Measurements from ENCODE around the gene DIP2C. TPM values are rescaled to one million over a fixed set of nuclear protein-coding genes. Genes with fewer than 3 reads are reported as not detected.

Gene DIP2C
- total RNA-seq, 1 donor from 2014 or later, result 1.6 TPM

DNA sequence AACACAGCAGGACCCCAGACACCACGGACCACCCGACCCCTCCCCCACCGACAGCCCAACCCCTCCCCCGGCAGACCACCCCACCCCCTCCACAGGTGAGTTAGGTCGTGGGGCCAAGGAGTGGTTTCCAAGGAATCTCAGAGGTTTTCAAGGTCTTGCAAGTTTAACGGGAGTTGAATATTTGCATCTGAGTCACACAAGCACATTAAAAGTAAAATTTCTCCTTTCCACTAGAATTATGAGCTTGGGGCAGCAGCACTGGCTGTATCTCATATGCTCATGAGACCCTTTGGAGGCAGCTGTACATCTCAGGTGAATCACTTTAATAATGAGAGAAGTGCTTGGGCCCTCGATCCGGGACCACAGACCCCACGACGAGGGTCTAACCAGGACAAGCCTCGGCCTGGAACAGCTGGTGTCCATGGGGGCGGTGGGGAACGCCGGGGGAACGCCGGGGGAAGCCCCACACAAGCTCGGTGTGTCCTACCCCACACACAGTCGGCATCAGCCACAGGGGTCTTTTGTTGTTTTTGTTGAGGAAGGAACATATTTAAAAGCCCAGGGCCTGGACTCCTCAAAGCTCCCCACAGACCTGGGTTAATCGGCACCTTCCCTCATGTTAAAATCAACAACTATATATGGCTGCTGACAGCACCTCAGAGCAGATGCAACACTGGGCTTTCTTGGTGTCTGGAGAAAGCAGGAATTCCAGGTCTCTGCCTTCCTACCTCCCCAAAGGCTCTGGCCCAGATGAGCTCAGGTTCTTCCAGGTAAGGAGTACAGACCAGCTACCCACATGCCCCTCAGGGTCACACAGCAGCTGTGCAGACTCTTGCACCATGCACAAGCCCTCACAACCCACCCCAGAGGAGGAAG is 130.3 kb downstream of the DIP2C start:
- intact Hi-C loops (cut with micrococcal nuclease), result no loop called here
- no peak for DNase-seq (ENCODE audit: low spot score)
- no peaks in the 10 kb centered on the region for H3K36me3 Mint-ChIP-seq (ENCODE audit: low read depth)
- H3K4me3 Mint-ChIP-seq (ENCODE audit: low read depth), result no peak overlapping the region
- no peaks in the 10 kb centered on the region for H3K9me3 Mint-ChIP-seq
- no peaks in the 10 kb centered on the region for H3K27me3 Mint-ChIP-seq (ENCODE audit: low read depth)
- no peak overlapping the region for H3K27ac Mint-ChIP-seq
- no peaks in the 10 kb centered on the region for H3K4me1 Mint-ChIP-seq (ENCODE audit: low read depth)

DNA sequence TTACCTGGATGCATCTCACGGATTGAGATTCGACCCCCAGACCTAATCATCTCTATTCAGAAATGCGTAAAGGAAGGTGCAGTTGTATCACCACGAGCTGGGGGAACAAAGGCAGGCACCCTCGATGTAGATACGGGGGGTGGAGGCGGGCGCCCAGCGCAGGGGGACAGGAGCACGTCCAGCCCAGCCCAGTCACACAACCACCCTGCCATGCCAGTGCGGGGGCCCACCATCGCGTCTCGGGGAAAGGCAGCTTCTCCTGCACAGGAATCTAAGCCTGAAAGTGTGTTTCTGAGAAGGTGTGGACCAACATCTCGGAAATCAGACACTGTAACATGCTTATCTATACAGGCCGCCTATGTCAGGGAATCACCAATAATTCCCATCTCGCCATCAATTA is 131.1 kb downstream of the DIP2C start:
- Mint-ChIP-seq H3K4me1 (ENCODE audit: low read depth) (no peaks in the 10 kb centered on the region), H3K27ac (no peak overlapping the region), H3K9me3 (no peaks in the 10 kb centered on the region), H3K27me3 (ENCODE audit: low read depth) (no peaks in the 10 kb centered on the region), H3K4me3 (ENCODE audit: low read depth) (no peak overlapping the region), H3K36me3 (ENCODE audit: low read depth) (no peaks in the 10 kb centered on the region)
- intact Hi-C loops (cut with micrococcal nuclease), result no loop called here
- no peak for DNase-seq (ENCODE audit: low spot score)

DNA sequence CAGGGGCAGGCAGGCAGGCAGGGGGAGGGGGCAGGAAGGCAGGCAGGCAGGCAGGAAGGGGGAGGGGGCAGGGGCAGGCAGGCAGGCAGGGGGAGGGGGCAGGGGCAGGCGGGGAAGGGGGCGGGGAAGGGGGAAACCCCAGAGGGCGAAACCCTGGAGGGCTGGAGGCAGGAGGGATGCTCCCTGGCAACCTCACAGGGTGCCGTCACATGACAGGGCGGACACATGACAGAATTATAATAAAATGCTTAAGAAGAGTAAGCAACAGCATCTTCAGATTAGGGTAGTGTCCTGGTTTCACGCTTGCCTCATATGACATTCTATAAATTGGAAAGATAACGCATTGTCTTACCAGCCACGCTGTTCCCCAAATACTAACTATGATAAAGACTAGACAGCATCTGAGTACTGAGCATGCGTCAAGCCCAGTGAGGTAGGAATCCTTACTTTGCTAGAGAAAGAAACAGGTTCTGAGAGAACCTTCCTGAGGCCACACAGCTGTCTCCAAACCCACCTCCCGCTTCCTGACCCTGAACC is 131.6 kb downstream of the DIP2C start:
- DNase-seq (ENCODE audit: low spot score), result peak; percentile 11
- H3K9me3 Mint-ChIP-seq, result no peaks in the 10 kb centered on the region
- no peak overlapping the region for H3K4me3 Mint-ChIP-seq (ENCODE audit: low read depth)
- H3K27ac Mint-ChIP-seq, result no peak overlapping the region
- no peaks in the 10 kb centered on the region for H3K4me1 Mint-ChIP-seq (ENCODE audit: low read depth)
- H3K27me3 Mint-ChIP-seq (ENCODE audit: low read depth), result no peaks in the 10 kb centered on the region
- no peaks in the 10 kb centered on the region for H3K36me3 Mint-ChIP-seq (ENCODE audit: low read depth)
- intact Hi-C loops (cut with micrococcal nuclease), result no loop called here

DNA sequence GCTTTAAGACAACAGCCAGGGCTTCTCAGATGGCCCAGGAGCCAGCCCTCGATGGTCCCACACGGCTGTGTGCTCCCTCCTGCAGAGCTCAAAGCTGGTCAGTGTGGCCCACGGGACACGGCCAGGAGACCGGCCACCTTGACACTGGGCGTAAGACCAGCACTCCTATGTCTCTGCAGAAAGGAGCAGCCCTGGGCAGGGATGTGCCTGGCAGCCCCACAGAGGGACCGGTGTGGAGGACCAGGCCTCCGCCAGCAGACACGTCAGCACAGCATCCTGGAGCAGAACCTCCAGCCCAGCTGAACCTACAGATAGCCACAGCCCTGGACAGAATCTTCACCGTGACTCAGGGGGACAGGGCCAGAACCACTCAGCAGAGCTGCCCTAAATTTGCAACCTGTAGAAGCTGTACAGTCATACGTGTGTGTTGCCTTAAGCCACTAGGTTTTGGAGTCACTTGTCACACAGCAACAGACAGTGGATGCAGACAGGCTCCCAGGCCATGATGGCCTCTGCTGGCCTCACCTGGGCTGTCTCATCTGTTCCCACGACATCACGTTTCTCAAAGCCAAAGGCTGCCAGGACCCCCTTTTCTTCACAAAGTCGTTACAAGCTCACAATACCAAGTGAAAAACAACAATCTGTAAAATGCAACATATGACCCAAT is 132.4 kb downstream of the DIP2C start:
- intact Hi-C loops (cut with micrococcal nuclease), result no loop called here
- Mint-ChIP-seq H3K4me3 (ENCODE audit: low read depth) (no peak overlapping the region), H3K27ac (no peak overlapping the region), H3K27me3 (ENCODE audit: low read depth) (no peaks in the 10 kb centered on the region), H3K4me1 (ENCODE audit: low read depth) (no peaks in the 10 kb centered on the region), H3K36me3 (ENCODE audit: low read depth) (no peaks in the 10 kb centered on the region), H3K9me3 (no peaks in the 10 kb centered on the region)
- no peak for DNase-seq (ENCODE audit: low spot score)

DNA sequence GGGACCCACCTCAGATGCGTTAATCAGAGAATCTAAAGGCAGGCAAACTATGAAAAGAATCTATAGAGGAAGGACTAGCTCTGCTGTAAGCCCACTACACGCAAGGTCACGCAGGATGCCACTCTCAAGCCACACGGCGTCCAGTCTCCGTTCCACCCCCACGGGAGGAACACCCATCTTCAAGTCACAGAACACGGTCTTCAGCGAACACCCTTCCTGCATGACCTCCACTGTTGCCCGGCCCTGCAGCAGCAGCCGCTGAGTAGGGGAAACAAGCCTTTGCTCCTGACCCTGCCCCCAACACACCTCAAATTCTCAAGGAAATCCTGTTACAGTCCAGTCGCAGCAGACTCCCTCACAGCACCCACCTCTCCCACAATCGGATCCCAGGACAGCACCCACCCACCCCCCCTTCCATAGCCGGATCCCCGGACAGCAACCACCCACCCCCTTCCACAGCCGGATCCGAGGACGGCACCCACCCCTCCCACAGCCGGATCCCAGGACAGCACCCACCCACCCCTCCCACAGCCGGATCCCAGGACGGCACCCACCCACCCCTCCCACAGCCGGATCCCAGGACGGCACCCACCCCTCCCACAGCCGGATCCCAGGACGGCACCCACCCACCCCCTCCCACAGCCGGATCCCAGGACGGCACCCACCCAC is 133.7 kb downstream of the DIP2C start:
- no peaks in the 10 kb centered on the region for H3K9me3 Mint-ChIP-seq
- no peak overlapping the region for H3K4me3 Mint-ChIP-seq (ENCODE audit: low read depth)
- no peak overlapping the region for H3K27ac Mint-ChIP-seq
- H3K27me3 Mint-ChIP-seq (ENCODE audit: low read depth), result no peaks in the 10 kb centered on the region
- DNase-seq (ENCODE audit: low spot score), result no peak
- H3K4me1 Mint-ChIP-seq (ENCODE audit: low read depth), result no peaks in the 10 kb centered on the region
- intact Hi-C loops (cut with micrococcal nuclease), result no loop called here
- no peaks in the 10 kb centered on the region for H3K36me3 Mint-ChIP-seq (ENCODE audit: low read depth)

DNA sequence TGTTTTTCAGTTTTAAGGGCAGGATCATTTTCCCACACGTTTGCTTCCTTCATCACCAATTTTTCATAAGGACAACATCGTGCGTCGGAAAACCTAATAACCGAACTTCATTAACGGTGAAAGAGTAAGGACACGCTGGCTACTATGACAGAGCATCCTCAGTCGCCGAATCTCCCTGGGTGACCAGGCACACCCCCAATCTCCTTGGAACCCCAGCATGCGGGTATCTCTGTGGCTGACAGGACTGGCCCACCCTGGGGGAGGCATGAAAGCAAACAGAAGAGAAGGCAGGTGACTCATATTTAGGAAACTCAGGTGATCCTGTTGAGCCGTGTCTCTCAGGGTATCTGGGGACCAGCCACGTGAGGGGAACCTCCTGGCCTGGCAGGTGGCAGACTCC is 134.2 kb downstream of the DIP2C start:
- no peaks in the 10 kb centered on the region for H3K36me3 Mint-ChIP-seq (ENCODE audit: low read depth)
- no peaks in the 10 kb centered on the region for H3K4me1 Mint-ChIP-seq (ENCODE audit: low read depth)
- intact Hi-C loops (cut with micrococcal nuclease), result no loop called here

DNA sequence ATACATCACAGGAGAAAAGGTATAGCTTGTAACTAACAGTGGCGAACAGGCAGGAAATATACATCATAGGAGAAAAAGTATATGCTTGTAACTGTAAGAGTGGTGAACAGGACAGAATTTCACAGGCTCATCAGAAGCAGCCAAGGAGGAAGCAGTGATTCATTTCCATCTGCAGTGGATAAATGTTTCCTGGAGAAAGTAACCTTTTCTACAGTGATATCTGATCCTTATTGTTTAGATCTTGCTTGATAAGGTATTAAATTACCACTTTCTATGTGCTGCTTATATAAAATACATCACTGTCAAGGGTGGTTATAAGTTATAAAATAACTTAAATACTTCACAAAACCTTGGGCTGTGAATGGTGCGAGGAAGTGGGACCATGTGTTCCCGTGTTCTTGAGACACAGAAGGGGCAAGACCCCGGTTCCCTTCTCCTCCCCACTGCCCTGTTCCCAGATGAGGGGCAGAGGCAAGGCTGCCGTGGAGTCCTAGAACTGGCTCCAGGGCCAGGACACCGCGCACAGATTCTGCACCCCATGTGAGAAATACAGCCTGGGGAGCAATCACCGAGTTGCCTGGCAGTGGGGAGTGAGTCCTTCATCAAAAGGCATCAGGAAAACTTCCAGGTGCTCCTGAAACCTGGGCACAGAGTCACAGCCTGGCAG is 135.2 kb downstream of the DIP2C start:
- no peak for DNase-seq (ENCODE audit: low spot score)
- no peaks in the 10 kb centered on the region for H3K36me3 Mint-ChIP-seq (ENCODE audit: low read depth)
- H3K9me3 Mint-ChIP-seq, result no peaks in the 10 kb centered on the region
- no peak overlapping the region for H3K27ac Mint-ChIP-seq
- intact Hi-C loops (cut with micrococcal nuclease), result no loop called here
- no peaks in the 10 kb centered on the region for H3K4me1 Mint-ChIP-seq (ENCODE audit: low read depth)
- H3K27me3 Mint-ChIP-seq (ENCODE audit: low read depth), result no peaks in the 10 kb centered on the region
- no peak overlapping the region for H3K4me3 Mint-ChIP-seq (ENCODE audit: low read depth)

More for the DNA sequence above, 134.2 kb downstream of the DIP2C start:
- Mint-ChIP-seq H3K4me3 (ENCODE audit: low read depth) (no peak overlapping the region), H3K27ac (no peak overlapping the region), H3K9me3 (no peaks in the 10 kb centered on the region), H3K27me3 (ENCODE audit: low read depth) (no peaks in the 10 kb centered on the region)
- DNase-seq (ENCODE audit: low spot score), result no peak

DNA sequence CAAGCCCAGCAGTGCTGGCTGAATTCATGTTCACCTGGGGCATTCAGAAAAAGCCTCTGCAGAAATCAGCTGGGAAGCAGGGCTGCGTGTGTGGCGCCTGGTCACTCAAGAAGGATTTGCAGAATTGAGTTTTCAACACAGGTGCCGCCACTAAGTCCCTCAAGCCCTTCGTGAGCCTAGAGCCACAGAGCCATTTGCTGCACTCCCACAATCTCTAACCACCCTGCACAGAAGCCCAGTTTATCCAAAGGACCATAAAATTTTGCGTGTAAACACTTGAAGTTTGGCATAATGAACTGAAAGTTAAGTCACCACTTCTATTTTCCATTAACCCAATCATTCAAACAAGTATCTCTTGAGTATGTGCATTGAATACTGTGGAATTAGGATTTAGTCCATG is 136.2 kb downstream of the DIP2C start:
- Mint-ChIP-seq H3K4me3 (ENCODE audit: low read depth) (no peak overlapping the region), H3K4me1 (ENCODE audit: low read depth) (no peaks in the 10 kb centered on the region), H3K27me3 (ENCODE audit: low read depth) (peaks cover 3% of the 10 kb centered on the region), H3K36me3 (ENCODE audit: low read depth) (no peaks in the 10 kb centered on the region), H3K27ac (no peak overlapping the region), H3K9me3 (no peaks in the 10 kb centered on the region)
- intact Hi-C loops (cut with micrococcal nuclease), result no loop called here
- no peak for DNase-seq (ENCODE audit: low spot score)

DNA sequence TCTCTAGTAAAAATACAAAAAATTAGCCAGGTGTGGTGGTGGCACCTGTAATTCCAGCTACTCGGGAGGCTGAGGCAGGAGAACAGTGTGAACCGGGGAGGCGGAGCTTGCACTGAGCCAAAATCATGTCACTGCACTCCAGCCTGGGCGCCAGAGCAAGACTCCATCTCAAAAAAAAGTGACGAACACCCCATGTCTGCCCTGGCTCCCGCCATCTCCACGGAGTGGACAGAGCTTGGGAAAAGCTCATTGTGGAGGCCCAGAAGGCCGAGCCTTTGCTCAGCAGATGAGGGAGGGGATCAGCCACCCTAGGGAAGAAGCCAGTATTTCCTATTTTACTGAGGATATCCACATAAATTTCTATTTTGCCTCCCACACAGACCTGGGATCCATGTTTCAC is 136.8 kb downstream of the DIP2C start:
- no peaks in the 10 kb centered on the region for H3K36me3 Mint-ChIP-seq (ENCODE audit: low read depth)
- no peak for DNase-seq (ENCODE audit: low spot score)
- no peaks in the 10 kb centered on the region for H3K9me3 Mint-ChIP-seq
- intact Hi-C loops (cut with micrococcal nuclease), result no loop called here
- no peak overlapping the region for H3K4me3 Mint-ChIP-seq (ENCODE audit: low read depth)
- no peaks in the 10 kb centered on the region for H3K4me1 Mint-ChIP-seq (ENCODE audit: low read depth)
- H3K27ac Mint-ChIP-seq, result no peak overlapping the region
- peaks cover 5% of the 10 kb centered on the region for H3K27me3 Mint-ChIP-seq (ENCODE audit: low read depth)

DNA sequence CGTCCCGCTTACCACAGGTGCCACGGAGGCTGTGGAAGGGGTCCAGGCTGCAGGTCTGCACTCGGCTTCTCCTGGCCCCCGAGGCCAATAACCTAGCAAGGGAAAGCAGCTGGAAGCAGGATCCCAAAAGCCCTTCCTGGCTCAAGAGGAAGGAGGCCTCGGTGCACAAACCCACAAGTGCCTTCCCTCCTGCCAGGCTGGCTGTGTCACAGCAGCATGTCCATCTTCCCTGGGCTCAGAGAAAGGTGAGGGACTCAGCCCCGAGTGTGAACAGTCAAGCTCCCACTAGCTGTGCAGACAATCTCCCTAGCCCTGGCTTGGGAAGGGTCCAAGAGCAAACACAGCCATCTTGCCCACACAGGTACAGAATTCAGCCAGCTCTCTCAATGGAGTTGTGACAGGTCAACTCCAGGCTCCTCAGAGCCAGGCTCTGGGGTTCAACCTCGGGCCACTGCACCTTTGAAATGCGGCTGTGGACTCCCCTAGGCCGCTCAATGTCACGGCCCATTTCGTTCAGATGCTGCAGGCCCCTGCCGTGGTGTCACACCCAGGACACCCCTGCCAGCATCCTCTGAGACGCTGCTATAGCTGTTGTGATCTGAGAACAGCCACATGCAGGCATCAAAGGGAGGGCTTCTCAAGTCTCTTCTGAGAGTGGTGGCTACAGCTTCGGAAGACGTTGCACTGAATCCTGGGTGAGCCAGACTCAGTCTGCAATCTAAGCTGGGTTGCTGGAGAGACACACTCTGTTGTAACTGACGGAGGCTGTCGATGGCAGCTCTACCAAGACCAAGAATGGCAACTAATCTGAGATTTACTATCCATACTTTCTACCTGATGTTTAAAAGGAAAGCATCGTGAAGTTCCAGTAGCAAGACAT is 137.9 kb downstream of the DIP2C start:
- intact Hi-C loops (cut with micrococcal nuclease), result no loop called here
- no peak for DNase-seq (ENCODE audit: low spot score)
- no peaks in the 10 kb centered on the region for H3K4me1 Mint-ChIP-seq (ENCODE audit: low read depth)
- no peak overlapping the region for H3K4me3 Mint-ChIP-seq (ENCODE audit: low read depth)
- H3K27ac Mint-ChIP-seq, result no peak overlapping the region
- no peaks in the 10 kb centered on the region for H3K36me3 Mint-ChIP-seq (ENCODE audit: low read depth)
- H3K27me3 Mint-ChIP-seq (ENCODE audit: low read depth), result peaks cover 5% of the 10 kb centered on the region
- H3K9me3 Mint-ChIP-seq, result no peaks in the 10 kb centered on the region

DNA sequence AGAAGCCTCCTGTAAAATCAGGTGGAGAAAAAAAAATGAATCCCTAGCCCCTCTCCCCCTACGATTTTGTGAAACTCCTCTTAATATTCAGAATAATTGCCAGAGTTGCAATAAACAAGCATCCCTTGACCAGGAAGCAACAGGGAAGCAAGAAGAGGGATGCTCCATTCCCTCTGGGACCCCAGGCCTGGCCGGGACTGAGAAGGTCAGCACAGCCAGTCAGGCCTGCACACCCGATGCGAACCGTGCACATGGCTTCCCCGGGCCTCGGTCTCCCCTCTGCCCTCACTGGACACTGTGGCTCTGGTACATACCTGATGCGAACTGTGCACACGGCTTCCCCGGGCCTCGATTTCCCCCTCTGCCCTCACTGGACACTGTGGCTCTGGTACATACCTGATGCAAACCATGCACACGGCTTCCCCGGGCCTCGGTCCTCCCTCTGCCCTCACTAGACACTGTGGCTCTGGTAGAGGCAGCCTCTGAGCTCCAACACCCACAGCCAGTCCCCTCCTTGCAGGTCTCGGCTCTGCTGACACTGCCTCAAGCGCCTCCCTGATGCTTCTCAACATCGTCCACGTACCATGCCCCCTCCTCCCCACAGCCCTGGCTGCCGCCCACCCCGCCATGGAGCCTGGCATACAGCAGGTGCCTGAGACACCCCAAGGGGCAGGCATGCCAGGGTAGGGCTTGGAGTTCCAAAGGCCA is 138.6 kb downstream of the DIP2C start:
- DNase-seq (ENCODE audit: low spot score), result no peak
- no peak overlapping the region for H3K4me3 Mint-ChIP-seq (ENCODE audit: low read depth)
- H3K9me3 Mint-ChIP-seq, result no peaks in the 10 kb centered on the region
- H3K27me3 Mint-ChIP-seq (ENCODE audit: low read depth), result peaks cover 5% of the 10 kb centered on the region
- no peaks in the 10 kb centered on the region for H3K4me1 Mint-ChIP-seq (ENCODE audit: low read depth)
- H3K27ac Mint-ChIP-seq, result no peak overlapping the region
- H3K36me3 Mint-ChIP-seq (ENCODE audit: low read depth), result no peaks in the 10 kb centered on the region
- intact Hi-C loops (cut with micrococcal nuclease), result no loop called here
